ENCODE data around the gene CLIC1.

The CLIC1 gene

DNA sequence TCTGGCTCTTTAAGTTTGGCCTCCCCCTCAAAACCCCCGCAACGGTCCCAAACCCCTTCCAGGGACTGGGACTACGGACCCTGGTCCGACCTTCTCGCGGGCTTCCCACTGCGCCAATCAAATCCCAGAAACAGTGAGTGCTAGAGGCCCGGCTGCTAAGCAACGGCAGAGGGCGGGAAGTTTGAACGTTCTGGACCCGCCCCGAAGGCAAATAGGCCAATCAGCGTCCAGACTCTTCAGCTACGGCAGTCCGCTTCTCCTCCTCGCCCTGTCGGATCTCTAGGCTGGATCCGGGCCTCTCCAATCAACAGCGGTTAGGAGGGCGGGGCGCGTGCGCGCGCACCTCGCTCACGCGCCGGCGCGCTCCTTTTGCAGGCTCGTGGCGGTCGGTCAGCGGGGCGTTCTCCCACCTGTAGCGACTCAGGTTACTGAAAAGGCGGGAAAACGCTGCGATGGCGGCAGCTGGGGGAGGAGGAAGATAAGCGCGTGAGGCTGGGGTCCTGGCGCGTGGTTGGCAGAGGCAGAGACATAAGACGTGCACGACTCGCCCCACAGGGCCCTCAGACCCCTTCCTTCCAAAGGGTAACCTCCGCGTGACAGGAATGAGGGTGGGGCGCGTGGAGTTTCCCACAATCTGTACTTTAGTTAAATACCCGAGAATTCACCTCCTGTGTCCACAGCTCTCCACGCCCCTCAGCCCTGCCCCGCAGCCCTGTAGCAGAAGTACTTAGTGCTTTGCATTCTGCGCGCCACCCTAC, 3.5 kb upstream of the CLIC1 start, which contains the start of gene MSH5 (continued):
- peak; percentile 91 for TF ChIP-seq KLF16 (tag by site-specific recombination; IDR thresholded peaks at IDR 0.05)
- peak; percentile 75 for TF ChIP-seq ZXDB (tag by site-specific recombination; IDR thresholded peaks at IDR 0.05)
- no peak for TF ChIP-seq ZNF132 (tag by site-specific recombination; IDR thresholded peaks at IDR 0.05; ENCODE audit: borderline replicate concordance)
- TF ChIP-seq, protein P1, sequence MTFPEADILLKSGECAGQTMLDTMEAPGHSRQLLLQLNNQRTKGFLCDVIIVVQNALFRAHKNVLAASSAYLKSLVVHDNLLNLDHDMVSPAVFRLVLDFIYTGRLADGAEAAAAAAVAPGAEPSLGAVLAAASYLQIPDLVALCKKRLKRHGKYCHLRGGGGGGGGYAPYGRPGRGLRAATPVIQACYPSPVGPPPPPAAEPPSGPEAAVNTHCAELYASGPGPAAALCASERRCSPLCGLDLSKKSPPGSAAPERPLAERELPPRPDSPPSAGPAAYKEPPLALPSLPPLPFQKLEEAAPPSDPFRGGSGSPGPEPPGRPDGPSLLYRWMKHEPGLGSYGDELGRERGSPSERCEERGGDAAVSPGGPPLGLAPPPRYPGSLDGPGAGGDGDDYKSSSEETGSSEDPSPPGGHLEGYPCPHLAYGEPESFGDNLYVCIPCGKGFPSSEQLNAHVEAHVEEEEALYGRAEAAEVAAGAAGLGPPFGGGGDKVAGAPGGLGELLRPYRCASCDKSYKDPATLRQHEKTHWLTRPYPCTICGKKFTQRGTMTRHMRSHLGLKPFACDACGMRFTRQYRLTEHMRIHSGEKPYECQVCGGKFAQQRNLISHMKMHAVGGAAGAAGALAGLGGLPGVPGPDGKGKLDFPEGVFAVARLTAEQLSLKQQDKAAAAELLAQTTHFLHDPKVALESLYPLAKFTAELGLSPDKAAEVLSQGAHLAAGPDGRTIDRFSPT (tag by site-specific recombination; IDR thresholded peaks at IDR 0.05) = 0 out of 2 replicates have a peak, but pooled peaks have one; percentile 13
- no peak for TF ChIP-seq ZNF311 (tag by site-specific recombination; IDR thresholded peaks at IDR 0.05; ENCODE audit: borderline replicate concordance)
- TF ChIP-seq, protein P2, sequence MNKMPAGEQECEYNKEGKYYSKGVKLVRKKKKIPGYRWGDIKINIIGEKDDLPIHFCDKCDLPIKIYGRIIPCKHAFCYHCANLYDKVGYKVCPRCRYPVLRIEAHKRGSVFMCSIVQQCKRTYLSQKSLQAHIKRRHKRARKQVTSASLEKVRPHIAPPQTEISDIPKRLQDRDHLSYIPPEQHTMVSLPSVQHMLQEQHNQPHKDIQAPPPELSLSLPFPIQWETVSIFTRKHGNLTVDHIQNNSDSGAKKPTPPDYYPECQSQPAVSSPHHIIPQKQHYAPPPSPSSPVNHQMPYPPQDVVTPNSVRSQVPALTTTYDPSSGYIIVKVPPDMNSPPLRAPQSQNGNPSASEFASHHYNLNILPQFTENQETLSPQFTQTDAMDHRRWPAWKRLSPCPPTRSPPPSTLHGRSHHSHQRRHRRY (tag by site-specific recombination; IDR thresholded peaks at IDR 0.05) = no peak
- TF ChIP-seq HOXD13 (CRISPR knock-in tag; IDR thresholded peaks at IDR 0.05; ENCODE audit: borderline replicate concordance) = no peak
- TF ChIP-seq, protein P3, sequence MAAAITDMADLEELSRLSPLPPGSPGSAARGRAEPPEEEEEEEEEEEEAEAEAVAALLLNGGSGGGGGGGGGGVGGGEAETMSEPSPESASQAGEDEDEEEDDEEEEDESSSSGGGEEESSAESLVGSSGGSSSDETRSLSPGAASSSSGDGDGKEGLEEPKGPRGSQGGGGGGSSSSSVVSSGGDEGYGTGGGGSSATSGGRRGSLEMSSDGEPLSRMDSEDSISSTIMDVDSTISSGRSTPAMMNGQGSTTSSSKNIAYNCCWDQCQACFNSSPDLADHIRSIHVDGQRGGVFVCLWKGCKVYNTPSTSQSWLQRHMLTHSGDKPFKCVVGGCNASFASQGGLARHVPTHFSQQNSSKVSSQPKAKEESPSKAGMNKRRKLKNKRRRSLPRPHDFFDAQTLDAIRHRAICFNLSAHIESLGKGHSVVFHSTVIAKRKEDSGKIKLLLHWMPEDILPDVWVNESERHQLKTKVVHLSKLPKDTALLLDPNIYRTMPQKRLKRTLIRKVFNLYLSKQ (tag by site-specific recombination; IDR thresholded peaks at IDR 0.05; ENCODE audit: borderline replicate concordance) = no peak
- no peak for TF ChIP-seq ZNF785 (tag by site-specific recombination; IDR thresholded peaks at IDR 0.05)
- TF ChIP-seq SETDB1 (IDR thresholded peaks at IDR 0.05; ENCODE audit: insufficient read length, low read length) = no peak
- no peak for TF ChIP-seq ZNF529 (tag by site-specific recombination; IDR thresholded peaks at IDR 0.05; ENCODE audit: insufficient replicate concordance)
- TF ChIP-seq ZFP69B (tag by site-specific recombination; IDR thresholded peaks at IDR 0.05) = peak; percentile 65; the same call in 1 of the 2 replicates
- TF ChIP-seq, protein P4, sequence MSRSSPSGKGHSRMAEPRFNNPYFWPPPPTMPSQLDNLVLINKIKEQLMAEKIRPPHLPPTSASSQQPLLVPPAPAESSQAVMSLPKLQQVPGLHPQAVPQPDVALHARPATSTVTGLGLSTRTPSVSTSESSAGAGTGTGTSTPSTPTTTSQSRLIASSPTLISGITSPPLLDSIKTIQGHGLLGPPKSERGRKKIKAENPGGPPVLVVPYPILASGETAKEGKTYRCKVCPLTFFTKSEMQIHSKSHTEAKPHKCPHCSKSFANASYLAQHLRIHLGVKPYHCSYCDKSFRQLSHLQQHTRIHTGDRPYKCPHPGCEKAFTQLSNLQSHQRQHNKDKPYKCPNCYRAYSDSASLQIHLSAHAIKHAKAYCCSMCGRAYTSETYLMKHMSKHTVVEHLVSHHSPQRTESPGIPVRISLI (tag by site-specific recombination; IDR thresholded peaks at IDR 0.05) = no peak
- TF ChIP-seq ZNF223 (tag by site-specific recombination; IDR thresholded peaks at IDR 0.05) = no peak
- no peak for TF ChIP-seq ZNF768 (tag by site-specific recombination; IDR thresholded peaks at IDR 0.05)
- peak; percentile 97 for TF ChIP-seq KLF7 (tag by site-specific recombination; IDR thresholded peaks at IDR 0.05; ENCODE audit: borderline replicate concordance)
- TF ChIP-seq ZNF292 (tag by site-specific recombination; IDR thresholded peaks at IDR 0.05; ENCODE audit: borderline replicate concordance, low read depth) = no peak
- no peak for TF ChIP-seq ZNF624 (tag by site-specific recombination; IDR thresholded peaks at IDR 0.05)
- no peak for TF ChIP-seq ZNF514 (tag by site-specific recombination; IDR thresholded peaks at IDR 0.05)
- TF ChIP-seq, protein P5, sequence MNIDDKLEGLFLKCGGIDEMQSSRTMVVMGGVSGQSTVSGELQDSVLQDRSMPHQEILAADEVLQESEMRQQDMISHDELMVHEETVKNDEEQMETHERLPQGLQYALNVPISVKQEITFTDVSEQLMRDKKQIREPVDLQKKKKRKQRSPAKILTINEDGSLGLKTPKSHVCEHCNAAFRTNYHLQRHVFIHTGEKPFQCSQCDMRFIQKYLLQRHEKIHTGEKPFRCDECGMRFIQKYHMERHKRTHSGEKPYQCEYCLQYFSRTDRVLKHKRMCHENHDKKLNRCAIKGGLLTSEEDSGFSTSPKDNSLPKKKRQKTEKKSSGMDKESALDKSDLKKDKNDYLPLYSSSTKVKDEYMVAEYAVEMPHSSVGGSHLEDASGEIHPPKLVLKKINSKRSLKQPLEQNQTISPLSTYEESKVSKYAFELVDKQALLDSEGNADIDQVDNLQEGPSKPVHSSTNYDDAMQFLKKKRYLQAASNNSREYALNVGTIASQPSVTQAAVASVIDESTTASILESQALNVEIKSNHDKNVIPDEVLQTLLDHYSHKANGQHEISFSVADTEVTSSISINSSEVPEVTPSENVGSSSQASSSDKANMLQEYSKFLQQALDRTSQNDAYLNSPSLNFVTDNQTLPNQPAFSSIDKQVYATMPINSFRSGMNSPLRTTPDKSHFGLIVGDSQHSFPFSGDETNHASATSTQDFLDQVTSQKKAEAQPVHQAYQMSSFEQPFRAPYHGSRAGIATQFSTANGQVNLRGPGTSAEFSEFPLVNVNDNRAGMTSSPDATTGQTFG (tag by site-specific recombination; IDR thresholded peaks at IDR 0.05; ENCODE audit: borderline replicate concordance) = no peak
- TF ChIP-seq ZNF629 (tag by site-specific recombination; IDR thresholded peaks at IDR 0.05) = peak; percentile 46; the same call in 1 of the 2 replicates
- no peak for TF ChIP-seq ZNF747 (tag by site-specific recombination; IDR thresholded peaks at IDR 0.05)
- no peak for TF ChIP-seq ZNF157 (tag by site-specific recombination; IDR thresholded peaks at IDR 0.05)
- TF ChIP-seq ZBTB21 (tag by site-specific recombination; IDR thresholded peaks at IDR 0.05) = peak; percentile 54; the same call in 1 of the 2 replicates
- no peak for TF ChIP-seq ZNF221 (tag by site-specific recombination; IDR thresholded peaks at IDR 0.05; ENCODE audit: borderline replicate concordance)
- TF ChIP-seq ZFP41 (tag by site-specific recombination; IDR thresholded peaks at IDR 0.05; ENCODE audit: borderline replicate concordance) = no peak
- TF ChIP-seq ZNF302 (tag by site-specific recombination; IDR thresholded peaks at IDR 0.05; ENCODE audit: low read depth) = no peak

All from HEK293 (cell line).